ENCODE results near the gene MDFI. TPM values are rescaled to one million over a fixed set of nuclear protein-coding genes. Genes with fewer than 3 reads are reported as not detected.
A peak's percentile ranks its signal among the peaks of the same experiment; 100 is the strongest.
"Not testable (repeated sequence)": the region's sequence is repeated elsewhere in the genome, so short reads cannot be mapped to it uniquely, and the experiment has no call there.

The MDFI gene
- total and polyA plus RNA-seq, 5 donors from 2014 or later: not detected

GRCh38 chr6:41605649-41606048 is 32.6 kb upstream of the MDFI start:
- Histone ChIP-seq H3K4me1 (ENCODE audit: control insufficient read depth, insufficient read depth, low read length, poor library complexity, severe bottlenecking) (peaks cover 8% of the 10 kb centered on the region), H3K4me3 (ENCODE audit: low read depth, low read length) (no peak overlapping the region), H3K36me3 (ENCODE audit: control insufficient read depth, insufficient read depth, low read length) (no peaks in the 10 kb centered on the region), H3K9me3 (ENCODE audit: control insufficient read depth in 2 of 2, low read length in 2 of 2) (no peaks in the 10 kb centered on the region), H3K27ac (ENCODE audit: insufficient read depth, low read length, poor library complexity, severe bottlenecking) (no peak overlapping the region), H3K27me3 (ENCODE audit: control insufficient read depth, insufficient read depth, low read length) (no peaks in the 10 kb centered on the region)
- DNase-seq (no peak), ATAC-seq (ENCODE audit: low read depth in 2 of 2) (no peak)
- Mint-ChIP-seq H3K27me3 (peaks cover 25% of the 10 kb centered on the region), H3K36me3 (no peaks in the 10 kb centered on the region), H3K27ac (no peak overlapping the region), H3K9me3 (peaks cover 0 to 1% (median 0%) of the 10 kb centered on the region in 7 donors), H3K4me1 (peaks cover 0 to 10% (median 6%) of the 10 kb centered on the region in 4 donors), H3K4me3 (no peak overlapping the region)

GRCh38 chr6:41607036-41607435 is 31.2 kb upstream of the MDFI start:
- H3K36me3 ChIP-seq (ENCODE audit: control insufficient read depth, insufficient read depth, low read length): no peaks in the 10 kb centered on the region
- no peaks in the 10 kb centered on the region for H3K27me3 ChIP-seq (ENCODE audit: control insufficient read depth, insufficient read depth, low read length)
- no peak overlapping the region for H3K27ac Mint-ChIP-seq
- H3K4me1 Mint-ChIP-seq: peaks cover 0 to 10% (median 6%) of the 10 kb centered on the region in 4 donors
- peaks cover 8% of the 10 kb centered on the region for H3K4me1 ChIP-seq (ENCODE audit: control insufficient read depth, insufficient read depth, low read length, poor library complexity, severe bottlenecking)
- ATAC-seq (ENCODE audit: low read depth in 2 of 2) (no peak), DNase-seq (no peak)
- no peaks in the 10 kb centered on the region for H3K9me3 ChIP-seq (ENCODE audit: control insufficient read depth in 2 of 2, low read length in 2 of 2)
- no peak overlapping the region for H3K4me3 ChIP-seq (ENCODE audit: low read depth, low read length)
- no peaks in the 10 kb centered on the region for H3K9me3 Mint-ChIP-seq
- no peak overlapping the region for H3K4me3 Mint-ChIP-seq
- peaks cover 22% of the 10 kb centered on the region for H3K27me3 Mint-ChIP-seq
- H3K27ac ChIP-seq (ENCODE audit: insufficient read depth, low read length, poor library complexity, severe bottlenecking): no peak overlapping the region
- no peaks in the 10 kb centered on the region for H3K36me3 Mint-ChIP-seq

GRCh38 chr6:41607736-41608135 is 30.5 kb upstream of the MDFI start:
- Mint-ChIP-seq H3K4me3 (no peak overlapping the region), H3K4me1 (peaks cover 0 to 9% (median 4%) of the 10 kb centered on the region in 4 donors), H3K36me3 (no peaks in the 10 kb centered on the region), H3K27ac (no peak overlapping the region), H3K9me3 (peaks cover 0 to 5% (median 2%) of the 10 kb centered on the region in 7 donors), H3K27me3 (peaks cover 17% of the 10 kb centered on the region)
- H3K4me1 ChIP-seq (ENCODE audit: control insufficient read depth, insufficient read depth, low read length, poor library complexity, severe bottlenecking): peaks cover 6% of the 10 kb centered on the region
- no peak for DNase-seq
- no peak for ATAC-seq (ENCODE audit: low read depth in 2 of 2)
- H3K4me3 ChIP-seq (ENCODE audit: low read depth, low read length): no peak overlapping the region
- H3K27me3 ChIP-seq (ENCODE audit: control insufficient read depth, insufficient read depth, low read length): no peaks in the 10 kb centered on the region
- no peaks in the 10 kb centered on the region for H3K36me3 ChIP-seq (ENCODE audit: control insufficient read depth, insufficient read depth, low read length)
- H3K9me3 ChIP-seq (ENCODE audit: control insufficient read depth in 2 of 2, low read length in 2 of 2): no peaks in the 10 kb centered on the region
- H3K27ac ChIP-seq (ENCODE audit: insufficient read depth, low read length, poor library complexity, severe bottlenecking): no peak overlapping the region

GRCh38 chr6:41608443-41609151 is 29.7 kb upstream of the MDFI start:
- H3K4me3 ChIP-seq (ENCODE audit: low read depth, low read length): no peak overlapping the region
- Mint-ChIP-seq H3K27me3 (peaks cover 12% of the 10 kb centered on the region), H3K36me3 (no peaks in the 10 kb centered on the region), H3K4me3 (no peak overlapping the region), H3K9me3 (peaks cover 0 to 9% (median 2%) of the 10 kb centered on the region in 7 donors), H3K4me1 (peaks cover 0 to under 1% (median 0%) of the 10 kb centered on the region in 4 donors), H3K27ac (peak overlapping the region in 1 of 3 donors; percentile 26)
- no peak for ATAC-seq (ENCODE audit: low read depth in 2 of 2)
- no peak for DNase-seq
- no peaks in the 10 kb centered on the region for H3K27me3 ChIP-seq (ENCODE audit: control insufficient read depth, insufficient read depth, low read length)
- no peaks in the 10 kb centered on the region for H3K4me1 ChIP-seq (ENCODE audit: control insufficient read depth, insufficient read depth, low read length, poor library complexity, severe bottlenecking)
- H3K27ac ChIP-seq (ENCODE audit: insufficient read depth, low read length, poor library complexity, severe bottlenecking): no peak overlapping the region
- no peaks in the 10 kb centered on the region for H3K36me3 ChIP-seq (ENCODE audit: control insufficient read depth, insufficient read depth, low read length)
- peaks cover 0 to 2% of the 10 kb centered on the region in 2 experiments for H3K9me3 ChIP-seq (ENCODE audit: control insufficient read depth in 2 of 2, low read length in 2 of 2)

GRCh38 chr6:41614715-41615114 is 23.6 kb upstream of the MDFI start:
- Histone ChIP-seq H3K4me1 (ENCODE audit: control insufficient read depth, insufficient read depth, low read length, poor library complexity, severe bottlenecking) (no peaks in the 10 kb centered on the region), H3K36me3 (ENCODE audit: control insufficient read depth, insufficient read depth, low read length) (no peaks in the 10 kb centered on the region), H3K27ac (ENCODE audit: insufficient read depth, low read length, poor library complexity, severe bottlenecking) (no peak overlapping the region), H3K4me3 (ENCODE audit: low read depth, low read length) (no peak overlapping the region), H3K27me3 (ENCODE audit: control insufficient read depth, insufficient read depth, low read length) (no peaks in the 10 kb centered on the region), H3K9me3 (ENCODE audit: control insufficient read depth in 2 of 2, low read length in 2 of 2) (peaks cover 0 to 2% of the 10 kb centered on the region in 2 experiments)
- Mint-ChIP-seq H3K9me3 (peaks cover 0 to 11% (median 2%) of the 10 kb centered on the region in 7 donors), H3K27me3 (peaks cover 20% of the 10 kb centered on the region), H3K36me3 (no peaks in the 10 kb centered on the region), H3K4me1 (no peaks in the 10 kb centered on the region), H3K4me3 (no peak overlapping the region), H3K27ac (no peak overlapping the region)
- ATAC-seq (ENCODE audit: low read depth in 2 of 2): no peak
- DNase-seq: no peak

- Mint-ChIP-seq H3K36me3 (no peaks in the 10 kb centered on the region), H3K4me1 (no peaks in the 10 kb centered on the region)
- ATAC-seq (ENCODE audit: low read depth in 2 of 2): no peak
These were observed 23.0 kb upstream of the MDFI start for GRCh38 chr6:41615311-41615710.

GRCh38 chr6:41618598-41618997 is 19.7 kb upstream of the MDFI start:
- H3K4me1 Mint-ChIP-seq: no peaks in the 10 kb centered on the region
- H3K27ac Mint-ChIP-seq: no peak overlapping the region
- H3K36me3 ChIP-seq (ENCODE audit: control insufficient read depth, insufficient read depth, low read length): no peaks in the 10 kb centered on the region
- no peak for ATAC-seq (ENCODE audit: low read depth in 2 of 2)
- H3K4me3 Mint-ChIP-seq: no peak overlapping the region
- peaks cover 5% of the 10 kb centered on the region for H3K27me3 ChIP-seq (ENCODE audit: control insufficient read depth, insufficient read depth, low read length)
- H3K9me3 ChIP-seq (ENCODE audit: control insufficient read depth in 2 of 2, low read length in 2 of 2): peaks cover 0 to 3% of the 10 kb centered on the region in 2 experiments
- H3K4me3 ChIP-seq (ENCODE audit: low read depth, low read length): no peak overlapping the region
- H3K9me3 Mint-ChIP-seq: peaks cover 0 to 13% (median 3%) of the 10 kb centered on the region in 7 donors
- DNase-seq: no peak
- H3K36me3 Mint-ChIP-seq: no peaks in the 10 kb centered on the region
- H3K27ac ChIP-seq (ENCODE audit: insufficient read depth, low read length, poor library complexity, severe bottlenecking): no peak overlapping the region
- peaks cover 35% of the 10 kb centered on the region for H3K27me3 Mint-ChIP-seq
- no peaks in the 10 kb centered on the region for H3K4me1 ChIP-seq (ENCODE audit: control insufficient read depth, insufficient read depth, low read length, poor library complexity, severe bottlenecking)

More at GRCh38 chr6:41615311-41615710, 23.0 kb upstream of the MDFI start:
- Histone ChIP-seq H3K4me3 (ENCODE audit: low read depth, low read length) (no peak overlapping the region), H3K9me3 (ENCODE audit: control insufficient read depth in 2 of 2, low read length in 2 of 2) (peaks cover 0 to 2% of the 10 kb centered on the region in 2 experiments), H3K27me3 (ENCODE audit: control insufficient read depth, insufficient read depth, low read length) (no peaks in the 10 kb centered on the region), H3K36me3 (ENCODE audit: control insufficient read depth, insufficient read depth, low read length) (no peaks in the 10 kb centered on the region), H3K27ac (ENCODE audit: insufficient read depth, low read length, poor library complexity, severe bottlenecking) (no peak overlapping the region), H3K4me1 (ENCODE audit: control insufficient read depth, insufficient read depth, low read length, poor library complexity, severe bottlenecking) (no peaks in the 10 kb centered on the region)
- H3K9me3 Mint-ChIP-seq: peaks cover 0 to 11% (median 2%) of the 10 kb centered on the region in 7 donors
- H3K27ac Mint-ChIP-seq: no peak overlapping the region
- no peak overlapping the region for H3K4me3 Mint-ChIP-seq
- peaks cover 20% of the 10 kb centered on the region for H3K27me3 Mint-ChIP-seq
- no peak for DNase-seq

- not testable (repeated sequence) for H3K4me3 Mint-ChIP-seq; H3K36me3 Mint-ChIP-seq; H3K4me1 ChIP-seq (ENCODE audit: control insufficient read depth, insufficient read depth, low read length, poor library complexity, severe bottlenecking); H3K36me3 ChIP-seq (ENCODE audit: control insufficient read depth, insufficient read depth, low read length); H3K4me3 ChIP-seq (ENCODE audit: low read depth, low read length); H3K27ac Mint-ChIP-seq; DNase-seq; H3K9me3 ChIP-seq (ENCODE audit: control insufficient read depth in 2 of 2, low read length in 2 of 2); H3K27me3 ChIP-seq (ENCODE audit: control insufficient read depth, insufficient read depth, low read length); H3K4me1 Mint-ChIP-seq; H3K27ac ChIP-seq (ENCODE audit: insufficient read depth, low read length, poor library complexity, severe bottlenecking); ATAC-seq (ENCODE audit: low read depth in 2 of 2)
- H3K27me3 Mint-ChIP-seq: peaks cover 39% of the 10 kb centered on the region
- H3K9me3 Mint-ChIP-seq: peaks cover 0 to 13% (median 3%) of the 10 kb centered on the region in 7 donors
These were observed 19.1 kb upstream of the MDFI start for GRCh38 chr6:41619193-41619592.
